AG04449 (cell line): Measurements from ENCODE around the gene TSPAN18.

Experiments used
- CTCF ChIA-PET: fragments of 350-600 bp; formaldehyde crosslinking; extraction: SDS; loops from one replicate; lab custom pipeline; 2021; ENCODE audit warnings: antibody characterized with exemption; lab: Yijun Ruan, JAX
- POLR2A ChIA-PET: fragments of 400-600, 350-600 bp; formaldehyde crosslinking; extraction: SDS; loops from one replicate; lab custom pipeline; 2020; ENCODE audit warnings: antibody characterized with exemption, inconsistent platforms; lab: Yijun Ruan, JAX
- DNase-seq: peaks from one replicate; pipeline ENCODE4 v3.0.0-alpha.2; 2010; ENCODE audit warnings: low read depth, low spot score
- H3K4me3 ChIP-seq: 2 replicates; pipeline ENCODE4 v1.5.1; 2011; ENCODE audit warnings: low read depth, mild to moderate bottlenecking, control low read depth, low read length
- CTCF ChIP-seq: IDR thresholded peaks from one replicate; pipeline ENCODE4 v1.5.1; 2011; ENCODE audit warnings: mild to moderate bottlenecking, moderate library complexity, low read length, control low read depth, inconsistent platforms; ENCODE audit not compliant: insufficient read depth; ENCODE audit errors: missing control alignments

The TSPAN18 gene

GRCh38 chr11:44713022-44713421 lies 13.7 kb upstream of the TSPAN18 start:
- H3K4me3 ChIP-seq = no peak overlapping the region
- TF ChIP-seq CTCF = no peak
- ChIA-PET POLR2A (no interaction called here), CTCF (interaction anchor here (1.3 to 1.4 kb wide), 2 partner anchors 9 to 198 kb away, joined by 5 read pairs; no protein-coding TSS in a partner anchor)
- no peak for DNase-seq

DNA sequence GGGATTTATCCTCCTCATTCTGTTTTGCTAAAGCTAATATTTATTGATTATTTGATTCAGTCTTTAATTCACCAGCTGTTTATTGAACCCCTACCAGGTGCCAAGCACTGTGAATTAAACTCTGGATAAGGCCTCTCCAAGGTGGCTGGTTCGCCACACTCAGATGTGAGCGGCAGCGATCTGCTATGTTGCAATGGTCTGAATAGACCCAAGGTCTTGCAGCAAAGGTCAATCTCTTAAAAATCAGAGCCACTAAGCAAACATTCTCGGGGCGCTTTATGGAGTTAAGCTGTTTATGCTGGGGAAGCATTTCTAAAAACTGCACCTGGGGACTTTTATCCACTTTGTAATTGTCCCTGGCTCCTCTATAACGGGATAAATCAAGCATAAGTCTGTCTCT lies 10.5 kb upstream of the TSPAN18 start:
- H3K4me3 ChIP-seq = no peak overlapping the region
- DNase-seq = no peak
- no peak for TF ChIP-seq CTCF
- ChIA-PET CTCF (interaction anchor here (1.7 kb wide), 1 partner anchor 179 kb away, joined by 6 read pairs; no protein-coding TSS in a partner anchor), POLR2A (no interaction called here)

GRCh38 chr11:44718057-44718456 lies 8.7 kb upstream of the TSPAN18 start:
- no peak overlapping the region for H3K4me3 ChIP-seq
- no peak for DNase-seq
- TF ChIP-seq CTCF = no peak
- POLR2A ChIA-PET = no interaction called here
- CTCF ChIA-PET = interaction anchor here (1.3 kb wide), 1 partner anchor 194 kb away, joined by 5 read pairs; no protein-coding TSS in a partner anchor

DNA sequence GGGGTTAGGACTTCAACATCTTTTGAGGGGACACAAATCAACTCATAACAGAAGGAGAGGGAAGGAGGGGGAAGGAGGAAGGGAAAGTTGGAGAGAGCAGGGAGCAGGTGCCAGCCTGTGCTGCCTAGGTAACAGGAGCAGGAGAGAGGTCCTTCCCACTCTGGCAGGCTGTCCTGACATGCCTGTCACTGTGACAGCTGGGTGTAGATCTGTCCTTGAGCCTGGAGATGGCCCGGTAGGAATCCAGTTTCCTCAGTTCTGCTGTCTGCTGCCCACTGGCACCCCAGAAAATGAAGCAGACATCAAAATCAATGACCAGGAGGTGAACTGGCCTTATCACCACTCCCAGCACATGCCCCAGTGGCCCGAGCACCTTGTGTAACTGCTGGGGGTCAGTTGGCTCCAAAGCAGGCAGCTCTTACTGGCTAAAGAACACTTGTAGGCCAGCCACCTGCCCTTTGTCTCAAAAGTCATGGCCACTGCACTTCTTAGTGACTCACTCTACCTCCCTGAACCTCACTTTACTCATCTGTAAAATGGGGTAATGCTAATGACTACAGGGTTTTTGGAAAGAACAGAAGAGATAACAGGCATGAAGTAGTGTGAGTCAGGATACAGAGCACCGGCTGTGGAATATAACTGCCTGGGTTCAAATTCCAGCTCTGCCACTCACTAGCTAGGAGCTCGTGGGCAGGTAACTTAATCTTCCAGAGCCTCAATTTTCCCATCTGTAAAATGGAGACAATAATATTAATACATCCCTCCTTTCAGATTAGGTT lies 8.0 kb upstream of the TSPAN18 start:
- no peak for DNase-seq
- ChIA-PET POLR2A (no interaction called here), CTCF (interaction anchor here (1.3 kb wide), 1 partner anchor 193 kb away, joined by 5 read pairs; no protein-coding TSS in a partner anchor)
- no peak overlapping the region for H3K4me3 ChIP-seq
- no peak for TF ChIP-seq CTCF

DNA sequence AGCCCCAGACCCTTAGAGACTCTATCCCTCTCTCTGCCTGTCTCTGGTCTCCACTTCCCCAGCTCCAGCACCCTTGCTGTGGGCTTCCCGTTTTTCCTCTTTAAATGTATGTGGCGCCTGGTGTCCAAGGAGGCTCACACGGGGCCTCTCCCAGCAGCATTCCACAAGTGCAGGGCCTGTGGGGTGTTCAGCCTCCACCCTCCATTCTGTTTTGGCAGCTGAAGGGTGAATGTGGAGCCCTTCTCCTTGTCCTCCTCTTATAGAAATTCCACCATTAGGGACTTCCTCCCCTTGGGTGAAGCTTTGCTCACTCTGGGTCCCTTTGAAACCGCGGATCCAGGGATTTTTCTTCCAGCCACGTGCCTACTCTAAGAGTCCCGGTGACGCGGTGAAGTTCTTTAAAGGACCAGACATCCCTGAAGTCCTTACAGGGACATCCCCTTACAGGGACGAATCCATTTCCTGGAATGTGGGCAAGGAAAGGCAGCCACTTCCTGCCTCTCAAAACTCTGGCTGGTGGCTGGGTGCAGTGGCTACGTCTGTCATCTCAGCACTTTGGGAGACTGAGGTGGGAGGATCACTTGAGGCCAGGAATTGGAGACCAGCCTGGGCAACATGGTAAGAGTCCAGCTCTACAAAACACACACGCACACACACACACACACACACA lies 1.6 kb upstream of the TSPAN18 start:
- CTCF ChIA-PET = interaction anchor here (1.2 to 3.8 kb wide), 12 partner anchors 11 to 385 kb away, joined by 3 to 23 read pairs (median 4); no protein-coding TSS in a partner anchor
- no peak for TF ChIP-seq CTCF
- POLR2A ChIA-PET = interaction anchor here (0.8 kb wide), 1 partner anchor 64 kb away, joined by 3 read pairs; no protein-coding TSS in a partner anchor
- DNase-seq = no peak
- H3K4me3 ChIP-seq = no peak overlapping the region
